Panc1 (cell line): ENCODE measurements around the gene CAPRIN1.

Source experiments
- POLR2AphosphoS5 ChIP-seq: IDR thresholded peaks from 2 replicates; pipeline ENCODE4 v1.6.1; 2012; ENCODE audit warnings: mild to moderate bottlenecking, low read depth, low read length, moderate library complexity
- REST ChIP-seq, 2 experiments: IDR thresholded peaks; 2 replicates each; pipeline ENCODE4 v1.6.1; 2011 to 2012; ENCODE audit warnings: low read depth in 2 of 2, control low read depth in 1 of 2, low read length in 1 of 2, mild to moderate bottlenecking in 1 of 2, moderate library complexity in 1 of 2; ENCODE audit not compliant: insufficient read depth in 1 of 2
- SIN3A ChIP-seq: IDR thresholded peaks from 2 replicates; pipeline ENCODE4 v1.6.1; 2012; ENCODE audit warnings: low read depth, mild to moderate bottlenecking, low read length, moderate library complexity, borderline replicate concordance; ENCODE audit not compliant: insufficient read depth

- TF ChIP-seq POLR2AphosphoS5 (no peak), SIN3A (no peak), REST (IDR thresholded peaks at IDR 0.05; ENCODE audit: insufficient read depth in 1 of 2, low read depth in 2 of 2, low read length in 1 of 2) (no peak)
These were observed 25.1 kb upstream of the CAPRIN1 start for GRCh38 chr11:34026432-34026831.
